ENCODE results near the gene CUL4B.

DNA sequence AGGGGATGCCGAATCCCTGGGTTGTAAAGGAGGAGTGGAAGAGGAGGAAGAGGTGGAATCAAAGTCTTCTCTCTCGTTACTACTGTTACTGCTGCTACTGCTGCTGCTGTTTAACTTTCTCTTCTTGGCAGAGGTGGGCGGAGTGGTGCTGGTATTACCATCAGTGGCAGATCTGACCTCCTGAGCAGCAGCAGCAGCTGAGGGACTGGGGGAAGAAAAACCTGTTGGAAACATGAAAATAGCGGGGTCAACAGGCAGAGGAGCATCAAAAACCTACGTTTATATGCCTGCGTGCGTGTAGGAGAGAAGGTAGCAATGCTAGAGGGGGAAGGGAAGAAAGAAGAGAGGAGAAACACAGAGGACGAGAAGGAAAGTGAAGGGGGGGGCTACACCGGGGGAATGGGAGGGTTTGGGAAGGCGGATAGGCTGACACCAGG lies 339 bp downstream of the CUL4B start:
- TF ChIP-seq, protein P1, sequence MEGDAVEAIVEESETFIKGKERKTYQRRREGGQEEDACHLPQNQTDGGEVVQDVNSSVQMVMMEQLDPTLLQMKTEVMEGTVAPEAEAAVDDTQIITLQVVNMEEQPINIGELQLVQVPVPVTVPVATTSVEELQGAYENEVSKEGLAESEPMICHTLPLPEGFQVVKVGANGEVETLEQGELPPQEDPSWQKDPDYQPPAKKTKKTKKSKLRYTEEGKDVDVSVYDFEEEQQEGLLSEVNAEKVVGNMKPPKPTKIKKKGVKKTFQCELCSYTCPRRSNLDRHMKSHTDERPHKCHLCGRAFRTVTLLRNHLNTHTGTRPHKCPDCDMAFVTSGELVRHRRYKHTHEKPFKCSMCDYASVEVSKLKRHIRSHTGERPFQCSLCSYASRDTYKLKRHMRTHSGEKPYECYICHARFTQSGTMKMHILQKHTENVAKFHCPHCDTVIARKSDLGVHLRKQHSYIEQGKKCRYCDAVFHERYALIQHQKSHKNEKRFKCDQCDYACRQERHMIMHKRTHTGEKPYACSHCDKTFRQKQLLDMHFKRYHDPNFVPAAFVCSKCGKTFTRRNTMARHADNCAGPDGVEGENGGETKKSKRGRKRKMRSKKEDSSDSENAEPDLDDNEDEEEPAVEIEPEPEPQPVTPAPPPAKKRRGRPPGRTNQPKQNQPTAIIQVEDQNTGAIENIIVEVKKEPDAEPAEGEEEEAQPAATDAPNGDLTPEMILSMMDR (IDR thresholded peaks at IDR 0.05): no peak
- TF ChIP-seq POLR2AphosphoS5 (IDR thresholded peaks at IDR 0.05; ENCODE audit: low read depth, low read length) (no peak), TCF7L2 (IDR thresholded peaks at IDR 0.05; ENCODE audit: low read depth, low read length) (no peak), SIN3A (IDR thresholded peaks at IDR 0.05; ENCODE audit: borderline replicate concordance, insufficient read depth, low read depth, low read length) (no peak)
- TF ChIP-seq, protein P2, sequence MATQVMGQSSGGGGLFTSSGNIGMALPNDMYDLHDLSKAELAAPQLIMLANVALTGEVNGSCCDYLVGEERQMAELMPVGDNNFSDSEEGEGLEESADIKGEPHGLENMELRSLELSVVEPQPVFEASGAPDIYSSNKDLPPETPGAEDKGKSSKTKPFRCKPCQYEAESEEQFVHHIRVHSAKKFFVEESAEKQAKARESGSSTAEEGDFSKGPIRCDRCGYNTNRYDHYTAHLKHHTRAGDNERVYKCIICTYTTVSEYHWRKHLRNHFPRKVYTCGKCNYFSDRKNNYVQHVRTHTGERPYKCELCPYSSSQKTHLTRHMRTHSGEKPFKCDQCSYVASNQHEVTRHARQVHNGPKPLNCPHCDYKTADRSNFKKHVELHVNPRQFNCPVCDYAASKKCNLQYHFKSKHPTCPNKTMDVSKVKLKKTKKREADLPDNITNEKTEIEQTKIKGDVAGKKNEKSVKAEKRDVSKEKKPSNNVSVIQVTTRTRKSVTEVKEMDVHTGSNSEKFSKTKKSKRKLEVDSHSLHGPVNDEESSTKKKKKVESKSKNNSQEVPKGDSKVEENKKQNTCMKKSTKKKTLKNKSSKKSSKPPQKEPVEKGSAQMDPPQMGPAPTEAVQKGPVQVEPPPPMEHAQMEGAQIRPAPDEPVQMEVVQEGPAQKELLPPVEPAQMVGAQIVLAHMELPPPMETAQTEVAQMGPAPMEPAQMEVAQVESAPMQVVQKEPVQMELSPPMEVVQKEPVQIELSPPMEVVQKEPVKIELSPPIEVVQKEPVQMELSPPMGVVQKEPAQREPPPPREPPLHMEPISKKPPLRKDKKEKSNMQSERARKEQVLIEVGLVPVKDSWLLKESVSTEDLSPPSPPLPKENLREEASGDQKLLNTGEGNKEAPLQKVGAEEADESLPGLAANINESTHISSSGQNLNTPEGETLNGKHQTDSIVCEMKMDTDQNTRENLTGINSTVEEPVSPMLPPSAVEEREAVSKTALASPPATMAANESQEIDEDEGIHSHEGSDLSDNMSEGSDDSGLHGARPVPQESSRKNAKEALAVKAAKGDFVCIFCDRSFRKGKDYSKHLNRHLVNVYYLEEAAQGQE (IDR thresholded peaks at IDR 0.05; ENCODE audit: insufficient read depth in 1 of 2, low read depth in 2 of 2, low read length in 1 of 2): no peak
